ENCODE data around the gene PPP2R5C.

- TF ChIP-seq ESRRA (IDR thresholded peaks at IDR 0.05; ENCODE audit: borderline replicate concordance, low read depth), result no peak
- no peak for TF ChIP-seq ZNF280A (IDR thresholded peaks at IDR 0.05; ENCODE audit: low read depth, partially characterized antibody)
- TF ChIP-seq POLR2A (conservative IDR thresholded peaks at IDR 0.05), result no peak
Measured at GRCh38 chr14:101735453-101735852, 26.1 kb upstream of the PPP2R5C start.
